ENCODE data around the gene INTS4.
"Not testable (repeated sequence)": the region's sequence is repeated elsewhere in the genome, so short reads cannot be mapped to it uniquely, and the experiment has no call there.

GRCh38 chr11:77933596-77933995 is 60.9 kb downstream of the INTS4 start:
- TF ChIP-seq CTCF (IDR thresholded peaks at IDR 0.05; ENCODE audit: low read length); EZH2 (IDR thresholded peaks at IDR 0.05; ENCODE audit: borderline replicate concordance, low read length): not testable (repeated sequence)
